Mucosa of descending colon (tissue), 3 donors: ENCODE data around the gene ATOSA. TPM values are rescaled to one million over a fixed set of nuclear protein-coding genes. Genes with fewer than 3 reads are reported as not detected.

ENCODE experiments used
- ATAC-seq: fragments of 200-7000 bp; cut with Tn5 transposase; one replicate; pipeline ENCODE4 v1.9.1; 2020; ENCODE audit warnings: mild to moderate bottlenecking, moderate library complexity
- DNase-seq, 3 donors: peaks; one replicate each; pipeline ENCODE4 v3.0.0-alpha.2; 2020
- H3K36me3 ChIP-seq: fragments of 200-600 bp; one replicate; pipeline ENCODE4 v1.8.0; 2021; ENCODE audit warnings: low read depth, mild to moderate bottlenecking
- H3K4me1 ChIP-seq: fragments of 200-600 bp; one replicate; pipeline ENCODE4 v1.8.0; 2021; ENCODE audit warnings: low read depth, mild to moderate bottlenecking
- H3K4me3 ChIP-seq: fragments of 200-600 bp; one replicate; pipeline ENCODE4 v1.8.0; 2021; ENCODE audit warnings: mild to moderate bottlenecking
- H3K9me3 ChIP-seq: fragments of 200-600 bp; one replicate; pipeline ENCODE4 v1.8.0; 2021; ENCODE audit warnings: mild to moderate bottlenecking
- intact Hi-C, 2 donors: fragments of 100-400 bp; cut with DNase I in 1 of 2; cut with micrococcal nuclease in 1 of 2; formaldehyde crosslinking; loops; one replicate each; pipeline versions ENCODE4 v1.11.0 to v1.11.1; 2022; cut with DNase I, micrococcal nuclease
- total RNA-seq, 3 donors: library from RNA; stranded (reverse); fragmentation: NEBNext Ultra II Directional in 2 of 3; extraction: Animal tissue kit (Norgen Biotek cat#: 25700) in 2 of 3; gene quantifications; one replicate each; pipeline versions ENCODE4 v1.2.1 to v1.2.4, GENCODE V29; 2021 to 2023
- TF ChIP-seq, protein P1 (sequence below): fragments of 200-600 bp; IDR thresholded peaks from one replicate; pipeline ENCODE4 v1.8.0; 2022; ENCODE audit warnings: antibody characterized with exemption, mild to moderate bottlenecking
- donor health status: DM: no; HTN: no; CAD: no; lungs with moderate emphysema.
- donor health status: DM: no; HTN: no; CAD: no.
- donor health status: DM: no; HTN: yes; CAD: no.

ATOSA gene
- total RNA-seq, 3 donors from 2014 or later = 45.3 to 77.0 (median 53.1) TPM

DNA sequence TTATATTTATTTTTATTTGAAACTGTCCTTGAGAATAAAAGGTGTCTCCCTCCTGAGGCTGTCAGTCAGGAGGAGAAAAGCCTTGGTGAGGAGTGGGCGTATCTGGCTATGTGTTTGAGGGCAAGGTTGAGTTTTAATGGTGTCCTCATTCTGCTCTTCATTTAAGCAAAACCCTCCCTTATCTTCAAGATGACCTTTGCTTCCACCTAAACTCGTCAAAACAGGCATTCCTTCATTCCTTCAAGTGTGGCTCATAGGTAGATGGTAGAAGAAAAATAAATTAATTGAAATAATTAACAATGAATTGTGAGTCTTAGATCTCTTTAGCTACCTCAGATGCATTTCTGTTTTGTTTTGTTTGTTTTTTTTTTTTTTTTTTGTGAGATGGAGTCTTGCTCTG, 39.4 kb upstream of the ATOSA start:
- Histone ChIP-seq H3K9me3 (no peaks in the 10 kb centered on the region), H3K4me1 (no peaks in the 10 kb centered on the region), H3K36me3 (no peaks in the 10 kb centered on the region), H3K4me3 (no peak overlapping the region)
- intact Hi-C loops = no loop called here
- TF ChIP-seq, protein P1, sequence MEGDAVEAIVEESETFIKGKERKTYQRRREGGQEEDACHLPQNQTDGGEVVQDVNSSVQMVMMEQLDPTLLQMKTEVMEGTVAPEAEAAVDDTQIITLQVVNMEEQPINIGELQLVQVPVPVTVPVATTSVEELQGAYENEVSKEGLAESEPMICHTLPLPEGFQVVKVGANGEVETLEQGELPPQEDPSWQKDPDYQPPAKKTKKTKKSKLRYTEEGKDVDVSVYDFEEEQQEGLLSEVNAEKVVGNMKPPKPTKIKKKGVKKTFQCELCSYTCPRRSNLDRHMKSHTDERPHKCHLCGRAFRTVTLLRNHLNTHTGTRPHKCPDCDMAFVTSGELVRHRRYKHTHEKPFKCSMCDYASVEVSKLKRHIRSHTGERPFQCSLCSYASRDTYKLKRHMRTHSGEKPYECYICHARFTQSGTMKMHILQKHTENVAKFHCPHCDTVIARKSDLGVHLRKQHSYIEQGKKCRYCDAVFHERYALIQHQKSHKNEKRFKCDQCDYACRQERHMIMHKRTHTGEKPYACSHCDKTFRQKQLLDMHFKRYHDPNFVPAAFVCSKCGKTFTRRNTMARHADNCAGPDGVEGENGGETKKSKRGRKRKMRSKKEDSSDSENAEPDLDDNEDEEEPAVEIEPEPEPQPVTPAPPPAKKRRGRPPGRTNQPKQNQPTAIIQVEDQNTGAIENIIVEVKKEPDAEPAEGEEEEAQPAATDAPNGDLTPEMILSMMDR = no peak
- DNase-seq (no peak), ATAC-seq (no peak)

DNA sequence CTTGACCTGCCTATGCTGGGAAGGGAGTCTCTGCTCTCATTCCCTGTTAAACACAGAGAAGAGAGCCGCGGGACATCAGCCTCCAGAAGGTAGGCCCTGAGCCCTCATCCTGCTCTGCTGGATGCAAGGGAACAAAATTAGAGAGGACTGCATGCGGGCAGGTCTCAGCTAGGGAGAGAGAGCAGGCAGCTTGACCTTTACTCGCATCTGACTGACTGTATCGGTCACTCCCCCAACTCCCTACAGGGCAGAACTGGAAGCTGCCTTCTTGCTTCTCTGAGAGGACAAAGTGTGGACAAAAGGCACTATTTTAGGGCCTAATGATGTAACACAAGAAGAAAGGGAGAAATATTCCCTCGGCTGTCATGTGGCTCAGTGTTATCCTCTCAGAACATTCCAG, 38.7 kb upstream of the ATOSA start:
- Histone ChIP-seq H3K4me3 (no peak overlapping the region), H3K36me3 (no peaks in the 10 kb centered on the region), H3K9me3 (no peaks in the 10 kb centered on the region), H3K4me1 (no peaks in the 10 kb centered on the region)
- TF ChIP-seq, protein P1 = no peak
- DNase-seq (no peak), ATAC-seq (no peak)
- intact Hi-C loops = no loop called here

DNA sequence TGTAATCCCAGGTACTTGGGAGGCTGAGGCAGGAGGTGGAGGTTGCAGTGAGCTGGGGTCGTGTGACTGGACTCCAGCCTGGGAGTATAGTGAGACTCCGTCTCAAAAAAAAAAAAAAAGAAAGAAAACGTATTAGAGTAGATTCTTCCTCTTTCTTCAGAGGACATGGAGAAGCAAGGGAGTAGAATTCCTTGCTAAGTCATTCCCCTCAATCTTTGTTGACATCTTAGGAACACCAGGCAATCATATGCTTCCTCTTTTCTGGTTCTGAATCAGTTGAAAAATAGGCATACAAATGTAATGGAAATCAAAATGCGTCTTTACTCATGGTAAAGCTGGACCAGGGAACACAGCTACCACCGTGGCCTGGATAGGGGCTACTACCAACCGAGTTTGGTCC, 38.3 kb upstream of the ATOSA start:
- Histone ChIP-seq H3K9me3 (no peaks in the 10 kb centered on the region), H3K4me3 (no peak overlapping the region), H3K4me1 (no peaks in the 10 kb centered on the region), H3K36me3 (no peaks in the 10 kb centered on the region)
- ATAC-seq = no peak
- no peak for DNase-seq
- TF ChIP-seq, protein P1 = no peak
- intact Hi-C loops = no loop called here

DNA sequence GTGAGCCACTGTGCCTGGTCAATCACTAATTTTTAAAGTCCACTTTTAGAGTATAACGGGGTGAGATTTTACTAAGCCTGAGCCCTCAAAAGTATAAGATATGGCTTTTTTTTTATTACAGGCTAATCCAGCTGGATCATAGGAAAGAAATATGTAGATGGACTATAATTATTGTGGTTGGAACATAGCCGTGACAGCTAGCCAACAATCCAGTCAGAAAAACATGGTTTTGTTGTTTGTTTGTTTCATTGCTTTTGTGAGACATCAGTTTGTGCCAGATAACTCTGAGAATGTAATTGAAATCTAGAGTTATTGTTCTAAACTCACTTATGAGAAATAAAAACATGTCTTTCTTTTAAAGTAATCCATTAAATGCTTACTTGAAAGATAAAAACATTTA, 37.3 kb upstream of the ATOSA start:
- Histone ChIP-seq H3K9me3 (no peaks in the 10 kb centered on the region), H3K4me1 (no peaks in the 10 kb centered on the region), H3K36me3 (no peaks in the 10 kb centered on the region), H3K4me3 (no peak overlapping the region)
- DNase-seq (no peak), ATAC-seq (no peak)
- intact Hi-C loops = no loop called here
- TF ChIP-seq, protein P1 = no peak

DNA sequence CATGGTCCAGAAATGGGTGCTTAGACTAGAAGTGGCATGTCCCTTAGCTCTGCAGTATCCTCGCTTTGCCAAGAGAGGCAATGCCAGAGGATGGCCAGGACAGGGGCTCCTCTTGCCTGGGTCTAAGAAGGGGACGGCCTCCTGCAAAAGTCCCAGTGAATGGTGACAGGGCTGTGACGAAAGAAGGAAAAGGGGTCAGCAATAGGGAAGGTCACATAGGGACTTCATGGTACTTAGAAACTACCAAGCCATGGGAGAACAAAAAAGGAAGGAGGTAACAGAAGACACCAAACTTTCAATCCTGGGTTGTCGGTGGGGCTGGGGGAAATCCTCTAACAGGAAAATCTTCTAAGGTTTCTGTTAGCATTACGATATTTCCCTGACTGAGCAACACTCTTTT, 36.2 kb upstream of the ATOSA start:
- Histone ChIP-seq H3K4me1 (no peaks in the 10 kb centered on the region), H3K9me3 (no peaks in the 10 kb centered on the region), H3K36me3 (no peaks in the 10 kb centered on the region), H3K4me3 (no peak overlapping the region)
- DNase-seq = no peak
- TF ChIP-seq, protein P1 = no peak
- intact Hi-C loops = no loop called here
- no peak for ATAC-seq

DNA sequence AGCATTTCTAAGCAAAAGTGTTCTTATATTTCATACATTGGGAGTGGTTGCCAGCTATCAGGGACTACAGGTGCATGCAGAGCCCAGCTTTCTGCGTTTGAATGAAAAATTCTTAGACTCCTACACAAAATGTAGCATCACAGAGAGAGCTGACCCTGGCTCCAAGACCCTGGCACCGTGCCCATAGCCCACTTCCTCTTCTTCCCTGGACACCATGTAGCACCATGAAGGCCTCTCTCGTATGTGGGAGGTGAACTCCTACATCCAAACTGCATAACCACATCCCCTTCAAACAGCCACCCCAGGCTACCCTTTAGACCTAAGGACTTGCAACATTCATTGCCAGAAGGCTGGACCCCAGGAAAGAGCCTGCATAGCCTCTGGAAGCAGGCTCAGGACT, 35.8 kb upstream of the ATOSA start:
- no peaks in the 10 kb centered on the region for H3K4me1 ChIP-seq
- intact Hi-C loops = no loop called here
- H3K9me3 ChIP-seq = no peaks in the 10 kb centered on the region
- ATAC-seq (no peak), DNase-seq (no peak)
- no peaks in the 10 kb centered on the region for H3K36me3 ChIP-seq
- H3K4me3 ChIP-seq = no peak overlapping the region
- TF ChIP-seq, protein P1 = no peak
